C4-2B (cell line): ENCODE data around the gene EPHA2.

Experiments
- H3K27ac ChIP-seq: fragments of 450-650 bp; 2 replicates; pipeline ENCODE4 v1.5.1; 2017
- CTCF ChIP-seq: fragments of 450-650 bp; conservative IDR thresholded peaks from 2 replicates; pipeline ENCODE4 v1.5.1; 2017; ENCODE audit warnings: mild to moderate bottlenecking
- ZFX ChIP-seq: fragments of 450-650 bp; IDR thresholded peaks from 2 replicates; pipeline ENCODE4 v1.6.1; 2017

Gene EPHA2

GRCh38 chr1:16150508-16150907, 5.4 kb downstream of the EPHA2 start:
- H3K27ac ChIP-seq: no peak overlapping the region
- TF ChIP-seq ZFX (no peak), CTCF (no peak)

GRCh38 chr1:16149702-16150488, 6.0 kb downstream of the EPHA2 start:
- no peak for TF ChIP-seq CTCF
- no peak for TF ChIP-seq ZFX
- no peak overlapping the region for H3K27ac ChIP-seq

- TF ChIP-seq ZFX (no peak), CTCF (no peak)
- no peak overlapping the region for H3K27ac ChIP-seq
Measured at GRCh38 chr1:16149146-16149545, 6.7 kb downstream of the EPHA2 start.

GRCh38 chr1:16148329-16149092, 7.4 kb downstream of the EPHA2 start:
- H3K27ac ChIP-seq: no peak overlapping the region

GRCh38 chr1:16147156-16147926, 8.5 kb downstream of the EPHA2 start:
- no peak overlapping the region for H3K27ac ChIP-seq
- TF ChIP-seq ZFX (no peak), CTCF (no peak)

More at GRCh38 chr1:16148329-16149092, 7.4 kb downstream of the EPHA2 start:
- no peak for TF ChIP-seq CTCF
- no peak for TF ChIP-seq ZFX

- TF ChIP-seq ZFX: no peak
- TF ChIP-seq CTCF: no peak
- no peak overlapping the region for H3K27ac ChIP-seq
Measured at GRCh38 chr1:16146279-16147155, 9.4 kb downstream of the EPHA2 start.
